Mesothelial cell of epicardium (in vitro differentiated cells): ENCODE results near the gene PHACTR1. TPM values are rescaled to one million over a fixed set of nuclear protein-coding genes. Genes with fewer than 3 reads are reported as not detected.

Source experiments
- DNase-seq, 2 experiments: peaks; one replicate each; pipeline ENCODE4 v3.0.0; 2021; ENCODE audit warnings: low spot score in 2 of 2; ENCODE audit not compliant: unreplicated experiment in 2 of 2
- H3K27ac Mint-ChIP-seq: 2 replicates; pipeline ENCODE4 v1.8.0; 2021; ENCODE audit warnings: mixed read lengths
- H3K27me3 Mint-ChIP-seq: 2 replicates; pipeline ENCODE4 v1.8.0; 2021; ENCODE audit warnings: low read depth, mixed read lengths
- H3K36me3 Mint-ChIP-seq: 2 replicates; pipeline ENCODE4 v1.8.0; 2021; ENCODE audit warnings: mixed read lengths
- H3K4me1 Mint-ChIP-seq: 2 replicates; pipeline ENCODE4 v1.8.0; 2021; ENCODE audit warnings: mixed read lengths
- H3K4me3 Mint-ChIP-seq: 2 replicates; pipeline ENCODE4 v1.8.0; 2021; ENCODE audit warnings: mild to moderate bottlenecking, moderate library complexity, mixed read lengths
- H3K9me3 Mint-ChIP-seq: 2 replicates; pipeline ENCODE4 v1.8.0; 2021; ENCODE audit warnings: mixed read lengths
- total RNA-seq: library from RNA; stranded (reverse); gene quantifications from 3 replicates; pipeline ENCODE4 v1.2.1, GENCODE V29; 2021
- TF ChIP-seq, protein P1 (sequence below): fragments of 200-600 bp; sonication (generic); IDR thresholded peaks from one replicate; pipeline ENCODE4 v1.5.0; 2021; ENCODE audit warnings: antibody characterized with exemption; ENCODE audit not compliant: unreplicated experiment

The PHACTR1 gene
- total RNA-seq, 1 donor from 2014 or later: 0.76 TPM

DNA sequence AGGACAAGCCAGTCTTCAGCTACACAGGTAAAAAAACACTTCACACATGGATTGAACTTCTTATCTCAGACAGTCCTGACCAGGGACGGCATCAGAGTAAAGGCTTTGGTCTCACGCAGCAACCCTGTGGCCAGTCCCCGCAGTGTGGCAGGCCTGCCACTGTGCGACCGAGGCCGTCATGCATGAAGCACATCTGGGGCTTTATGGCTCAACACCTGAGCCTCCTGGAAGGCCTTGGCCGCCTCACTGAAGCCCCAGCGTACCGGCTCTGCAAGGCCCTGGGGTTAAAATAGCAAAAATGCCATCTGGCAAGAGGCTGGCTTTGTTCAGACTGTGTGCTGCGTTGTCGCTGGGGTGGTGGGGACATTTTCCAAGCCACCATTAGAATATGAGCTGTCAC, 579.0 kb downstream of the PHACTR1 start:
- H3K27ac Mint-ChIP-seq: no peak overlapping the region
- no peaks in the 10 kb centered on the region for H3K9me3 Mint-ChIP-seq
- no peak for DNase-seq
- TF ChIP-seq, protein P1, sequence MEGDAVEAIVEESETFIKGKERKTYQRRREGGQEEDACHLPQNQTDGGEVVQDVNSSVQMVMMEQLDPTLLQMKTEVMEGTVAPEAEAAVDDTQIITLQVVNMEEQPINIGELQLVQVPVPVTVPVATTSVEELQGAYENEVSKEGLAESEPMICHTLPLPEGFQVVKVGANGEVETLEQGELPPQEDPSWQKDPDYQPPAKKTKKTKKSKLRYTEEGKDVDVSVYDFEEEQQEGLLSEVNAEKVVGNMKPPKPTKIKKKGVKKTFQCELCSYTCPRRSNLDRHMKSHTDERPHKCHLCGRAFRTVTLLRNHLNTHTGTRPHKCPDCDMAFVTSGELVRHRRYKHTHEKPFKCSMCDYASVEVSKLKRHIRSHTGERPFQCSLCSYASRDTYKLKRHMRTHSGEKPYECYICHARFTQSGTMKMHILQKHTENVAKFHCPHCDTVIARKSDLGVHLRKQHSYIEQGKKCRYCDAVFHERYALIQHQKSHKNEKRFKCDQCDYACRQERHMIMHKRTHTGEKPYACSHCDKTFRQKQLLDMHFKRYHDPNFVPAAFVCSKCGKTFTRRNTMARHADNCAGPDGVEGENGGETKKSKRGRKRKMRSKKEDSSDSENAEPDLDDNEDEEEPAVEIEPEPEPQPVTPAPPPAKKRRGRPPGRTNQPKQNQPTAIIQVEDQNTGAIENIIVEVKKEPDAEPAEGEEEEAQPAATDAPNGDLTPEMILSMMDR: no peak
- no peaks in the 10 kb centered on the region for H3K27me3 Mint-ChIP-seq
- no peaks in the 10 kb centered on the region for H3K4me1 Mint-ChIP-seq
- H3K36me3 Mint-ChIP-seq: peaks cover 38% of the 10 kb centered on the region
- H3K4me3 Mint-ChIP-seq: no peak overlapping the region

DNA sequence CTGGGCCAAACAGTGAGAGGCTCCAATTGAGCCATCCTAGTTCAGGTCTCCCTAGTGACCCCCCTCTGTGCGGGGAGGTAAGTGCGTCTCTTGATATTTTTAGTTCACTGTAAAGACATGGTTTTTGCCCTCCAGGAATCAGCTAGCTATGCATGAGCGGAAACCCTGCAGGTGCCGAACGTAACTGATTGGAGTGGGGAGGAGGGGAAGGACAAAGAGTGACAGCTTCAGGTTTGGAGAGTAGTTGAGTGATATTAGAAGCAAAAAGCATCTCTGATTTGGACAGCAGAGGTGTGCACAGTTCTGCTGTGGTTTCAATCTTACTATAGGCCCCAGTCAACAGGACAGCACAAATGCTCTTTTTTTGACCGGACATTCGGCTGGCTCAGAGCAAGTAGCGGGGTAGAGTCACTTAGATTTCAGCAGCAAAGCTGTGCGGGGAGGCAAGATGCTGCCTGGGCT, 580.0 kb downstream of the PHACTR1 start:
- Mint-ChIP-seq H3K27me3 (no peaks in the 10 kb centered on the region), H3K9me3 (no peaks in the 10 kb centered on the region), H3K36me3 (peaks cover 42% of the 10 kb centered on the region), H3K4me1 (no peaks in the 10 kb centered on the region), H3K27ac (no peak overlapping the region), H3K4me3 (no peak overlapping the region)
- no peak for DNase-seq
- TF ChIP-seq, protein P1: no peak

DNA sequence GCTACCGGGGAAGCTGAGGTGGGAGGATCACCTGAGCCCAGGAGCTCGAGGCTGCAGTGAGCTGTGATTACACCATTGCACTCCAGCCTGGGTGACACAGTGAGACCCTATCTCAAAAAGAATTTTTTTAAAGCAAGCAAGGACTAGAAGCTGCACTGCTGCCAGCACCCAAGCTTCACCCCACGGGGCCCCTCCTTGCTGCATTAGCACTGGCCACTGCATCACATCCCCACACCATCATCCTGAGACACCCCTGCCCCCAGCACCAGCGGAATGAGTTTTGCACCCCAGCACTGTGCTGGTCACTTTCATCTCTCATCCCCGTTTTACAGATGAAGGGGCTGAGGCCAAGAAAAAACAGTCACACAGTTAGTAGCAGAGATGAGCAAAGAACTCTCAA, 580.8 kb downstream of the PHACTR1 start:
- H3K27ac Mint-ChIP-seq: no peak overlapping the region
- DNase-seq: no peak
- TF ChIP-seq, protein P1: no peak
- H3K4me3 Mint-ChIP-seq: no peak overlapping the region
- H3K36me3 Mint-ChIP-seq: peaks cover 43% of the 10 kb centered on the region
- H3K4me1 Mint-ChIP-seq: no peaks in the 10 kb centered on the region
- H3K27me3 Mint-ChIP-seq: no peaks in the 10 kb centered on the region
- no peaks in the 10 kb centered on the region for H3K9me3 Mint-ChIP-seq

DNA sequence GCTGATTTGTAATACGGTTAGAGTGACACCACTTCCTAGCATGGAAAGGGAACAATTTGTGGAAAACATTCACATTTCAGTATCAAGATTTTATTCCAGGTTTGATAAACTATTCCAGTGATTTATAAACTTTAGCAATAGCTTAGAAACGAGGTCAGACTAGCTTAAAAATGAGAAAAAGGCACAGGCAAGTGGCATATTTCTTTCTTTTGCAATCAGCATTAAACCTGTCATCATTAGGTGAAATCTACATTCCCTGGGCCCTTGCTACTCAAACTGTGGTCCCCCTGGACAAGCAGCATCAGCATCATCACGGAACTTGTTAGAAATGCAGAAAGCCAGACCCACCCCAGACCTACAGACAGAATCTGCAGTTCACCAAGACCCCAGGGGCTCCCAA, 581.9 kb downstream of the PHACTR1 start:
- DNase-seq: no peak
- TF ChIP-seq, protein P1: no peak
- H3K9me3 Mint-ChIP-seq: no peaks in the 10 kb centered on the region
- no peak overlapping the region for H3K27ac Mint-ChIP-seq
- H3K36me3 Mint-ChIP-seq: peaks cover 41% of the 10 kb centered on the region
- no peak overlapping the region for H3K4me3 Mint-ChIP-seq
- H3K4me1 Mint-ChIP-seq: peaks cover 3% of the 10 kb centered on the region
- no peaks in the 10 kb centered on the region for H3K27me3 Mint-ChIP-seq

DNA sequence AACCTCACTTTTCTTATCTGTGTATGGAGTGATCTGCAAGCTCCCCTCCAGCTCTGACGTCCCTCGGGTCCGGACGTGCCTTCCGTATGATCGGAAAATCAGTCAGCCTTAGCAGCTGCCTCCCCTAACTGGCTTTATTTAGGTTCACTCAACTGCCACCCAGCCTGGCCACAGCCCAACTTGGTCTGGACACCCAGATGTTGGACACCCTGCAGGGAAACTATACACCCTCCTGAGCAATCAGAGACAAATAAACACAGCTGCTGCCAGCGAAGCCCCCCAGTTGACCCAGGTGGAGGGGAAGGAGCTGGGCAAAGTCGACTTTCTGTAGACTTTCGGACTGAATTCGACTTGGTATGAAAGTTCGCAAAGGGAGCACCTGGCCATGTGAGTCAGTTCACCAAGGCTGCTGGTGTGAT, 582.8 kb downstream of the PHACTR1 start:
- Mint-ChIP-seq H3K27me3 (no peaks in the 10 kb centered on the region), H3K27ac (no peak overlapping the region), H3K36me3 (peaks cover 35% of the 10 kb centered on the region), H3K4me3 (no peak overlapping the region), H3K9me3 (no peaks in the 10 kb centered on the region), H3K4me1 (peaks cover 6% of the 10 kb centered on the region)
- DNase-seq: no peak
- TF ChIP-seq, protein P1: no peak

DNA sequence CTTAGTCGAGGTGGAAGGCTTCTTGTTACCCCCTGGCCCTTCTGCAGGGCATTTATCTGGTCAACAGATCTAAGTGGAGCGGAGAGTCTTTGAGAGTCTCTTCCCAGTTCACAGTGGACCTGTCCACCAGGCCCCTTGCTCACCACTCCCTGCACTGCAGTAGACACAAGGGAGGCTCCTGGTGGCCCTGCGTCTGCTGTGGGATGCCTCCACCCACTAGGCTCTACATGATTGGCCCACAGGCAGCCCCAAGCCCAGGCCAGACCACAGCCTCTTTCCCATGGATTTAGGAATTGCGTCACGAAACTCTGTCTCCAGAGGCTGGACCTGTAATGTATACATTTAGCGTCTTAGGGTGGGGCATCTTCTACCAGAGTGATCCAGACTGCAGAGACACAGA, 583.4 kb downstream of the PHACTR1 start:
- no peak for DNase-seq
- H3K4me3 Mint-ChIP-seq: no peak overlapping the region
- TF ChIP-seq, protein P1: no peak
- H3K36me3 Mint-ChIP-seq: peaks cover 30% of the 10 kb centered on the region
- no peaks in the 10 kb centered on the region for H3K27me3 Mint-ChIP-seq
- H3K27ac Mint-ChIP-seq: no peak overlapping the region
- no peaks in the 10 kb centered on the region for H3K9me3 Mint-ChIP-seq
- H3K4me1 Mint-ChIP-seq: peaks cover 6% of the 10 kb centered on the region
